B cell (primary cell): Measurements from ENCODE around the gene RAP2A. TPM values are rescaled to one million over a fixed set of nuclear protein-coding genes. Genes with fewer than 3 reads are reported as not detected.

Experiments used
- ATAC-seq: fragments of 200-7000 bp; cut with Tn5 transposase; one replicate; pipeline ENCODE4 v1.10.0; 2021; ENCODE audit warnings: low read depth, mild to moderate bottlenecking, moderate number of reproducible peaks, moderate library complexity
- CTCF ChIA-PET: fragments of 350-600 bp; sonication (Branson Sonifier 250); formaldehyde crosslinking; loops from one replicate; lab custom pipeline; 2021; ENCODE audit warnings: antibody characterized with exemption, inconsistent platforms; lab: Charles Lee
- POLR2A ChIA-PET: fragments of 350-600 bp; sonication (Branson Sonifier 250); formaldehyde crosslinking; loops from one replicate; lab custom pipeline; 2021; ENCODE audit warnings: antibody characterized with exemption; lab: Charles Lee
- DNase-seq: peaks from one replicate; pipeline ENCODE4 v3.0.0; 2013
- H2AFZ ChIP-seq: 2 replicates; pipeline ENCODE4 v1.6.1; 2012; ENCODE audit warnings: mild to moderate bottlenecking, low read depth, low read length; ENCODE audit not compliant: insufficient read depth, poor library complexity, severe bottlenecking
- H3K27ac ChIP-seq, 2 donors: 1 replicate in 1 of 2; 2 replicates in 1 of 2; pipeline ENCODE4 v1.5.1; 2012 to 2013; ENCODE audit warnings: low read length in 2 of 2, mild to moderate bottlenecking in 2 of 2, moderate library complexity in 1 of 2
- H3K27me3 ChIP-seq, 4 experiments: fragments of 200-600 bp in 1 of 4; sonication (generic) in 1 of 4; replicated peaks in 1 of 4; 1 replicate in 2 of 4; 2 replicates in 2 of 4; pipeline versions ENCODE4 v1.6.1 to v1.7.0; 2013 to 2016; ENCODE audit warnings: low read length in 3 of 4, mild to moderate bottlenecking in 2 of 4, mixed read lengths in 1 of 4, moderate library complexity in 1 of 4; ENCODE audit not compliant: insufficient read depth in 4 of 4, control insufficient read depth in 3 of 4; ENCODE audit errors: control extremely low read depth in 1 of 4
- H3K36me3 ChIP-seq, 2 experiments: replicated peaks in 1 of 2; 1 replicate in 1 of 2; 2 replicates in 1 of 2; pipeline versions ENCODE4 v1.6.1 to v1.7.1; 2013; ENCODE audit warnings: low read length in 1 of 2; ENCODE audit not compliant: insufficient read depth in 2 of 2, control insufficient read depth in 1 of 2; ENCODE audit errors: control extremely low read depth in 1 of 2, extremely low read depth in 1 of 2
- H3K4me1 ChIP-seq, 2 donors: fragments of 200-600 bp in 1 of 2; sonication (generic) in 1 of 2; 1 replicate in 1 of 2; 2 replicates in 1 of 2; pipeline versions ENCODE4 v1.5.1 to v1.6.1; 2013 to 2017; ENCODE audit warnings: low read length in 2 of 2; ENCODE audit not compliant: control insufficient read depth in 2 of 2, insufficient read depth in 2 of 2
- H3K4me2 ChIP-seq: replicated peaks from 2 replicates; pipeline ENCODE3; 2012; ENCODE audit warnings: mild to moderate bottlenecking, low read depth, low read length; ENCODE audit not compliant: poor library complexity, severe bottlenecking
- H3K4me3 ChIP-seq, 5 experiments: fragments of 200-600 bp in 1 of 5; sonication (generic) in 1 of 5; 1 replicate in 3 of 5; 2 replicates in 2 of 5; pipeline versions ENCODE4 v1.5.1 to v1.7.0; 2011 to 2016; ENCODE audit warnings: low read length in 4 of 5, mild to moderate bottlenecking in 4 of 5, low read depth in 2 of 5, control low read depth in 1 of 5, moderate library complexity in 1 of 5; ENCODE audit not compliant: insufficient read depth in 1 of 5; ENCODE audit errors: control extremely low read depth in 1 of 5, extremely low read depth in 1 of 5
- H3K79me2 ChIP-seq: fragments of 200-600 bp; sonication (generic); one replicate; pipeline ENCODE4 v1.6.0; 2016; ENCODE audit warnings: low read length; ENCODE audit not compliant: control insufficient read depth, insufficient read depth
- H3K9ac ChIP-seq: fragments of 200-600 bp; sonication (generic); 2 replicates; pipeline ENCODE4 v1.6.1; 2017; ENCODE audit warnings: mild to moderate bottlenecking, low read length, moderate library complexity
- H3K9me3 ChIP-seq, 3 donors: one replicate each; pipeline versions ENCODE4 v1.6.1 to v1.7.1; 2013; ENCODE audit warnings: low read length in 2 of 3; ENCODE audit not compliant: control insufficient read depth in 2 of 3, insufficient read depth in 1 of 3; ENCODE audit errors: control extremely low read depth in 1 of 3
- H4K20me1 ChIP-seq: 2 replicates; pipeline ENCODE4 v1.6.0; 2012; ENCODE audit warnings: mild to moderate bottlenecking, low read length; ENCODE audit not compliant: insufficient read depth, control insufficient read depth, poor library complexity, severe bottlenecking
- H3K27ac Mint-ChIP-seq: one replicate; pipeline ENCODE4 v1.8.0; 2021; ENCODE audit warnings: mixed read lengths
- H3K27me3 Mint-ChIP-seq: one replicate; pipeline ENCODE4 v1.8.0; 2021; ENCODE audit warnings: mixed read lengths
- H3K4me1 Mint-ChIP-seq: one replicate; pipeline ENCODE4 v1.8.0; 2021; ENCODE audit warnings: mixed read lengths
- H3K4me3 Mint-ChIP-seq: one replicate; pipeline ENCODE4 v1.8.0; 2021; ENCODE audit warnings: mixed read lengths
- H3K9me3 Mint-ChIP-seq: one replicate; pipeline ENCODE4 v1.8.0; 2022; ENCODE audit warnings: mixed read lengths; ENCODE audit not compliant: insufficient read depth
- EZH2 ChIP-seq: IDR thresholded peaks from 2 replicates; pipeline ENCODE4 v1.6.1; 2012; ENCODE audit warnings: borderline replicate concordance, low read depth, mild to moderate bottlenecking, moderate library complexity, low read length; ENCODE audit not compliant: insufficient read depth, poor library complexity, severe bottlenecking
- WGBS: methylation state at CpG from one replicate; pipeline ENCODE4 v1.1.5; 2013; ENCODE audit warnings: missing lambda C conversion rate; ENCODE audit not compliant: insufficient coverage; 5-methylcytosine and 5-hydroxymethylcytosine counted together
- intact Hi-C: fragments of 100-400 bp; cut with micrococcal nuclease; formaldehyde crosslinking; loops from one replicate; pipeline ENCODE4 v1.10.0; 2022
- polyA plus RNA-seq: library from polyadenylated mRNA; depleted of rRNA; stranded (reverse); fragments of >200 nt; gene quantifications from 2 replicates; pipeline ENCODE4 v1.2.3, GENCODE V29; 2012
- total RNA-seq, 2 donors: library from RNA; stranded (reverse); fragments of 120-200 nt in 1 of 2; gene quantifications; 1 replicate in 1 of 2; 2 replicates in 1 of 2; pipeline versions ENCODE4 v1.2.3 to v1.2.4, GENCODE V29; 2013 to 2022
- TF ChIP-seq, protein P1 (sequence below): fragments of 200-600 bp; IDR thresholded peaks from one replicate; pipeline ENCODE4 v1.8.0; 2022; ENCODE audit warnings: antibody characterized with exemption, mild to moderate bottlenecking

The RAP2A gene
- total and polyA plus RNA-seq, 2 donors (not counting 1 experiment from before 2014, with no cell fraction given), result 2.1 to 24.1 TPM

DNA sequence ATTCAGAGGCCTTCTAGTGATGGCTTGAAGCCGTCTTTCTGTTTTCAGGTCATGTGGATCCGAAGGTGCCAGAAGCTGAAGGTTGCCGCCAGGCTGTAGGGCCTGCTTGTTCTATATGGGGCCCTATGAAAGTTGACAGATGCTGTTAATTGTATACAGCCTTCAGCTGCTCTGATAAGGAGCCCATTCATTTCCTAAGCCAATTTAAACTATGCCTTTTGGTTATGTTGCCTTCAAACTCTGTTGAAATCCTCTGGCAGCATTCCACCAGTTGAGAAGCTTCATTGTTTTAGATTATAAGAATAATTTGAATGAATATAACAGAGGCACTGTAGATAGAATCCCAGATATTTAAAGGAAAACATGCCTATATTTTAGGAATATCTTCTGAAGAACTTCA, 34.4 kb downstream of the RAP2A start:
- WGBS, result no CpG with 5 or more reads among the region's 3 CpGs
- ATAC-seq, result no peak
- Histone ChIP-seq H3K27ac (no peak overlapping the region), H3K4me1 (no peaks in the 10 kb centered on the region), H3K27me3 (no peaks in the 10 kb centered on the region), H3K4me2 (no peak overlapping the region), H4K20me1 (no peaks in the 10 kb centered on the region), H3K9me3 (no peaks in the 10 kb centered on the region), H3K9ac (no peak overlapping the region), H2AFZ (no peak overlapping the region), H3K4me3 (no peak overlapping the region), H3K79me2 (no peaks in the 10 kb centered on the region), H3K36me3 (peaks cover 0 to 9% of the 10 kb centered on the region in 2 experiments)
- POLR2A ChIA-PET, result no interaction called here
- TF ChIP-seq EZH2, result no peak
- TF ChIP-seq, protein P1, sequence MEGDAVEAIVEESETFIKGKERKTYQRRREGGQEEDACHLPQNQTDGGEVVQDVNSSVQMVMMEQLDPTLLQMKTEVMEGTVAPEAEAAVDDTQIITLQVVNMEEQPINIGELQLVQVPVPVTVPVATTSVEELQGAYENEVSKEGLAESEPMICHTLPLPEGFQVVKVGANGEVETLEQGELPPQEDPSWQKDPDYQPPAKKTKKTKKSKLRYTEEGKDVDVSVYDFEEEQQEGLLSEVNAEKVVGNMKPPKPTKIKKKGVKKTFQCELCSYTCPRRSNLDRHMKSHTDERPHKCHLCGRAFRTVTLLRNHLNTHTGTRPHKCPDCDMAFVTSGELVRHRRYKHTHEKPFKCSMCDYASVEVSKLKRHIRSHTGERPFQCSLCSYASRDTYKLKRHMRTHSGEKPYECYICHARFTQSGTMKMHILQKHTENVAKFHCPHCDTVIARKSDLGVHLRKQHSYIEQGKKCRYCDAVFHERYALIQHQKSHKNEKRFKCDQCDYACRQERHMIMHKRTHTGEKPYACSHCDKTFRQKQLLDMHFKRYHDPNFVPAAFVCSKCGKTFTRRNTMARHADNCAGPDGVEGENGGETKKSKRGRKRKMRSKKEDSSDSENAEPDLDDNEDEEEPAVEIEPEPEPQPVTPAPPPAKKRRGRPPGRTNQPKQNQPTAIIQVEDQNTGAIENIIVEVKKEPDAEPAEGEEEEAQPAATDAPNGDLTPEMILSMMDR, result no peak
- no peak overlapping the region for H3K27ac Mint-ChIP-seq
- DNase-seq, result no peak
- H3K9me3 Mint-ChIP-seq, result no peaks in the 10 kb centered on the region
- intact Hi-C loops, result no loop called here
- CTCF ChIA-PET, result interaction anchor here (1.4 kb wide), 1 partner anchor 358 kb away, joined by 3 read pairs; no protein-coding TSS in a partner anchor
- H3K27me3 Mint-ChIP-seq, result no peaks in the 10 kb centered on the region
- H3K4me3 Mint-ChIP-seq, result no peak overlapping the region
- H3K4me1 Mint-ChIP-seq, result peaks cover 2% of the 10 kb centered on the region

DNA sequence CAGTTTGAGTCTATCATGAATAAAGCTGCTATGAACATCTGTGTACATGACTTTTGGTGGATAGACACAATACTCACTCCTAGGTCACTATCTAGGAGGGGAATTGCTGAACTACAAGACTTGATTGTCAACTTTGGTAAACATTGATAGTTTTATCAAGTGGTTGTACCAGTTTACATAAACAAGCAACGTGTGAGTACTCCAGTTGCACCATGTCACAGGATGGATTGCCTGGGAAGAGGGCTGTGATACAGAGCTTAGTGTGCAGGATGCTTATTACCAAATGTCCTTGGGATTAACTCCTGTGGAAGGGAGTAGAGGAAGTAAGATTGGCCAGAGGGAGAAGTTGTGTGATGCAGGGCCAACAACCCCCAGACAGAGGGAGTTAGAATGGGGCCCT, 37.7 kb downstream of the RAP2A start:
- Histone ChIP-seq H3K36me3 (no peaks in the 10 kb centered on the region), H4K20me1 (no peaks in the 10 kb centered on the region), H3K27ac (no peak overlapping the region), H3K27me3 (no peaks in the 10 kb centered on the region), H3K4me2 (no peak overlapping the region), H2AFZ (no peak overlapping the region), H3K79me2 (no peaks in the 10 kb centered on the region), H3K9me3 (no peaks in the 10 kb centered on the region), H3K4me1 (no peaks in the 10 kb centered on the region), H3K9ac (no peak overlapping the region), H3K4me3 (no peak overlapping the region)
- CTCF ChIA-PET, result no interaction called here
- TF ChIP-seq, protein P1, result no peak
- no peak for TF ChIP-seq EZH2
- H3K4me1 Mint-ChIP-seq, result peaks cover 2% of the 10 kb centered on the region
- no peak overlapping the region for H3K27ac Mint-ChIP-seq
- POLR2A ChIA-PET, result no interaction called here
- ATAC-seq (no peak), DNase-seq (no peak)
- no peak overlapping the region for H3K4me3 Mint-ChIP-seq
- intact Hi-C loops, result no loop called here
- WGBS, result 78% methylated on average over 1 of the region's 1 CpG
- H3K9me3 Mint-ChIP-seq, result no peaks in the 10 kb centered on the region
- H3K27me3 Mint-ChIP-seq, result no peaks in the 10 kb centered on the region
